OCI-LY1 (cell line): ENCODE results near the gene CD79B.

ENCODE experiments used
- CTCF ChIP-seq: fragments of 200-600 bp; sonication (generic), shearing (Covaris generic); IDR thresholded peaks from 2 replicates; pipeline ENCODE4 v1.5.1; 2017; ENCODE audit warnings: mild to moderate bottlenecking, antibody characterized with exemption, low read length, moderate library complexity, mixed read lengths
- EZH2 ChIP-seq: fragments of 200-600 bp; sonication (generic), shearing (Covaris generic); IDR thresholded peaks from 2 replicates; pipeline ENCODE4 v1.8.0; 2017; ENCODE audit warnings: borderline replicate concordance, mixed run types, mild to moderate bottlenecking, antibody characterized with exemption, low read length, moderate library complexity, mixed read lengths

- TF ChIP-seq CTCF (no peak), EZH2 (no peak)
Observed at GRCh38 chr17:63948521-63948920, 16.4 kb upstream of the CD79B start.
